HL-60 (cell line): ENCODE results near the gene DDAH1.

Source experiments
- CTCF ChIP-seq: IDR thresholded peaks from one replicate; pipeline ENCODE4 v1.5.1; 2011; ENCODE audit warnings: low read length, control low read depth, inconsistent platforms; ENCODE audit not compliant: insufficient read depth
- GABPA ChIP-seq: IDR thresholded peaks from 2 replicates; pipeline ENCODE4 v1.6.1; 2012; ENCODE audit warnings: low read depth

GRCh38 chr1:85326336-85326735 lies 138.6 kb downstream of the DDAH1 start:
- TF ChIP-seq CTCF (no peak), GABPA (no peak)
